Ascending aorta (tissue), 2 donors: ENCODE results near the gene CYP26B1. TPM values are rescaled to one million over a fixed set of nuclear protein-coding genes. Genes with fewer than 3 reads are reported as not detected.

Experiments used
- DNase-seq, 2 donors: peaks; one replicate each; pipeline ENCODE4 v3.0.0-alpha.2; 2019; ENCODE audit warnings: low spot score in 2 of 2
- H3K27ac ChIP-seq, 2 donors: fragments of 200-600 bp; sonication (generic); one replicate each; pipeline ENCODE4 v1.5.1; 2016 to 2017; ENCODE audit warnings: mild to moderate bottlenecking in 1 of 2
- H3K27me3 ChIP-seq: fragments of 200-600 bp; sonication (generic); one replicate; pipeline ENCODE4 v1.5.1; 2017
- H3K36me3 ChIP-seq, 2 donors: fragments of 200-600 bp; sonication (generic); one replicate each; pipeline ENCODE4 v1.5.1; 2016
- H3K4me1 ChIP-seq, 2 donors: fragments of 200-600 bp; sonication (generic); one replicate each; pipeline ENCODE4 v1.5.1; 2016 to 2017; ENCODE audit warnings: mild to moderate bottlenecking in 1 of 2
- H3K4me3 ChIP-seq, 2 donors: fragments of 200-600 bp; sonication (generic); one replicate each; pipeline ENCODE4 v1.5.1; 2016 to 2017; ENCODE audit warnings: mild to moderate bottlenecking in 1 of 2
- H3K9me3 ChIP-seq, 2 donors: fragments of 200-600 bp; sonication (generic); one replicate each; pipeline ENCODE4 v1.5.1; 2016
- CTCF ChIP-seq, 3 experiments: fragments of 200-600 bp in 2 of 3; fragments of 450-650 bp in 1 of 3; sonication (generic) in 2 of 3; IDR thresholded peaks; one replicate each; pipeline ENCODE4 v1.5.1; 2016 to 2019; ENCODE audit warnings: antibody characterized with exemption in 3 of 3, mild to moderate bottlenecking in 1 of 3, moderate library complexity in 1 of 3
- intact Hi-C: fragments of 100-400 bp; cut with DNase I; formaldehyde crosslinking; loops from one replicate; pipeline ENCODE4 v1.15.1; 2023
- total RNA-seq: library from RNA; depleted of rRNA; stranded (reverse); fragments of >200 nt; gene quantifications from one replicate; pipeline ENCODE4 v1.1.0, GENCODE V29; 2016

The CYP26B1 gene
- total RNA-seq, 1 donor from 2014 or later = 18.6 TPM

GRCh38 chr2:72175636-72176035 is 28.0 kb upstream of the CYP26B1 start:
- no peak overlapping the region for H3K27ac ChIP-seq
- no peak for TF ChIP-seq CTCF (IDR thresholded peaks at IDR 0.05)
- no peak overlapping the region for H3K4me3 ChIP-seq
- H3K36me3 ChIP-seq = peaks cover 3 to 31% of the 10 kb centered on the region in 2 donors
- DNase-seq = no peak
- intact Hi-C loops = no loop called here
- H3K9me3 ChIP-seq = no peaks in the 10 kb centered on the region
- no peaks in the 10 kb centered on the region for H3K4me1 ChIP-seq
- no peaks in the 10 kb centered on the region for H3K27me3 ChIP-seq

- intact Hi-C loops = no loop called here
- H3K4me3 ChIP-seq = no peak overlapping the region
- no peaks in the 10 kb centered on the region for H3K27me3 ChIP-seq
- H3K9me3 ChIP-seq = no peaks in the 10 kb centered on the region
- H3K4me1 ChIP-seq = no peaks in the 10 kb centered on the region
- H3K27ac ChIP-seq = no peak overlapping the region
- TF ChIP-seq CTCF (IDR thresholded peaks at IDR 0.05) = no peak
- peaks cover 2 to 24% of the 10 kb centered on the region in 2 donors for H3K36me3 ChIP-seq
- no peak for DNase-seq
Measured at GRCh38 chr2:72173640-72174321, 26.1 kb upstream of the CYP26B1 start.

GRCh38 chr2:72172478-72172877 is 24.8 kb upstream of the CYP26B1 start:
- Histone ChIP-seq H3K4me1 (no peaks in the 10 kb centered on the region), H3K27ac (no peak overlapping the region), H3K9me3 (no peaks in the 10 kb centered on the region), H3K27me3 (no peaks in the 10 kb centered on the region), H3K4me3 (no peak overlapping the region), H3K36me3 (peaks cover 0 to 11% of the 10 kb centered on the region in 2 donors)
- intact Hi-C loops = no loop called here
- no peak for TF ChIP-seq CTCF (IDR thresholded peaks at IDR 0.05)
- no peak for DNase-seq

- Histone ChIP-seq H3K36me3 (no peaks in the 10 kb centered on the region), H3K9me3 (no peaks in the 10 kb centered on the region), H3K27me3 (no peaks in the 10 kb centered on the region), H3K4me1 (no peaks in the 10 kb centered on the region), H3K27ac (no peak overlapping the region), H3K4me3 (no peak overlapping the region)
- intact Hi-C loops = no loop called here
- TF ChIP-seq CTCF (IDR thresholded peaks at IDR 0.05) = no peak
- DNase-seq = no peak
Measured at GRCh38 chr2:72166279-72166678, 18.6 kb upstream of the CYP26B1 start.

GRCh38 chr2:72165792-72166191 is 18.1 kb upstream of the CYP26B1 start:
- intact Hi-C loops = no loop called here
- no peaks in the 10 kb centered on the region for H3K36me3 ChIP-seq
- H3K4me1 ChIP-seq = no peaks in the 10 kb centered on the region
- H3K27me3 ChIP-seq = no peaks in the 10 kb centered on the region
- H3K9me3 ChIP-seq = no peaks in the 10 kb centered on the region
- no peak overlapping the region for H3K27ac ChIP-seq
- H3K4me3 ChIP-seq = no peak overlapping the region
- no peak for DNase-seq
- TF ChIP-seq CTCF (IDR thresholded peaks at IDR 0.05) = no peak

DNA sequence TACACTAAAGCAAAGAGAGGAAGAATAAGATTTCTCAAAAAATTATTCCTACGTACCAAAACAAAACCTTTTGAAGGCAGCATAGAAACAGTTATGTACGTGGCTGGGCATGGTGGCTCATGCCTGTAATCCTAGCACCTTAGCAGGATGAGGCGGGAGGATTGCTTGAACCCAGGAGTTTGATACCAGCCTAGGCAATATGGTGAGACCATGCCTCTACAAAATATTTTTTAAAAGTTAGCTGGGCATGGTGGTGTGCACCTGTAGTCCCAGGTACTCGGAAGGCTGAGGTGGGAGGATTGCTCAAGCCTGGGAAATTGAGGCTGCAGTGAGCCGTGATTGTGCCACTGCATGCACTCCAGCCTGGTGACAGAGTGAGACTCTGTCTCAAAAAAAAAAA is 14.9 kb upstream of the CYP26B1 start:
- no peaks in the 10 kb centered on the region for H3K36me3 ChIP-seq
- no peak for DNase-seq
- intact Hi-C loops = no loop called here
- no peak for TF ChIP-seq CTCF (IDR thresholded peaks at IDR 0.05)
- no peaks in the 10 kb centered on the region for H3K27me3 ChIP-seq
- H3K9me3 ChIP-seq = no peaks in the 10 kb centered on the region
- H3K4me1 ChIP-seq = no peaks in the 10 kb centered on the region
- no peak overlapping the region for H3K27ac ChIP-seq
- no peak overlapping the region for H3K4me3 ChIP-seq
